Gastrocnemius medialis (tissue), 4 donors: ENCODE measurements around the gene JPT1.

Experiments used
- POLR2A ChIP-seq, 2 donors: fragments of 450-650 bp; IDR thresholded peaks; one replicate each; pipeline ENCODE4 v1.6.1; 2017; ENCODE audit warnings: antibody characterized with exemption in 2 of 2, mild to moderate bottlenecking in 2 of 2, moderate library complexity in 2 of 2
- TF ChIP-seq, protein P1 (sequence below), 5 experiments: fragments of 450-650 bp in 3 of 5; fragments of 200-600 bp in 2 of 5; sonication (generic) in 2 of 5; IDR thresholded peaks in 4 of 5; conservative IDR thresholded peaks in 1 of 5; 1 replicate in 4 of 5; 2 replicates in 1 of 5; pipeline ENCODE4 v1.5.1; 2016 to 2019; ENCODE audit warnings: antibody characterized with exemption in 5 of 5, mild to moderate bottlenecking in 3 of 5, moderate library complexity in 3 of 5

DNA sequence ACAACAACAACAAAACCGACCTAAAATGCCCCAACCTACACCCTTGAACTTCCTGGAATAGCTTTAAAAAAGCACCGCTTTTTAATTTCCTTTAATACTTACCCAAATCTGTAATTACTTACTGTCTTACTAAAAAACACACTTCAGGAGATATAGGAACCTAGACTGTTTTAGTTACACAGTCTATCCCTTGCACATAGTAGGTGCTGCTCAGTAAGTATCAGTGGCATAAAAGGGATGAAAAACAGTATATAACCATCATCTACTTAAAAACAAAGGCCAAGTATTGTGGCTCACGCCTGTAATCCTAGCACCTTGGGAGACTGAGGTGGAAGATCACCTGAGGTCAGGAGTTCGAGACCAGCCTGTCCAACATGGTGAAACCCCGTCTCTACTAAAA is 22.3 kb upstream of the JPT1 start:
- TF ChIP-seq, protein P1, sequence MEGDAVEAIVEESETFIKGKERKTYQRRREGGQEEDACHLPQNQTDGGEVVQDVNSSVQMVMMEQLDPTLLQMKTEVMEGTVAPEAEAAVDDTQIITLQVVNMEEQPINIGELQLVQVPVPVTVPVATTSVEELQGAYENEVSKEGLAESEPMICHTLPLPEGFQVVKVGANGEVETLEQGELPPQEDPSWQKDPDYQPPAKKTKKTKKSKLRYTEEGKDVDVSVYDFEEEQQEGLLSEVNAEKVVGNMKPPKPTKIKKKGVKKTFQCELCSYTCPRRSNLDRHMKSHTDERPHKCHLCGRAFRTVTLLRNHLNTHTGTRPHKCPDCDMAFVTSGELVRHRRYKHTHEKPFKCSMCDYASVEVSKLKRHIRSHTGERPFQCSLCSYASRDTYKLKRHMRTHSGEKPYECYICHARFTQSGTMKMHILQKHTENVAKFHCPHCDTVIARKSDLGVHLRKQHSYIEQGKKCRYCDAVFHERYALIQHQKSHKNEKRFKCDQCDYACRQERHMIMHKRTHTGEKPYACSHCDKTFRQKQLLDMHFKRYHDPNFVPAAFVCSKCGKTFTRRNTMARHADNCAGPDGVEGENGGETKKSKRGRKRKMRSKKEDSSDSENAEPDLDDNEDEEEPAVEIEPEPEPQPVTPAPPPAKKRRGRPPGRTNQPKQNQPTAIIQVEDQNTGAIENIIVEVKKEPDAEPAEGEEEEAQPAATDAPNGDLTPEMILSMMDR (IDR thresholded peaks at IDR 0.05 in 4 of 5, conservative IDR thresholded peaks at IDR 0.05 in 1 of 5), result no peak
- no peak for TF ChIP-seq POLR2A (IDR thresholded peaks at IDR 0.05)
